ENCODE measurements around the gene TNNI2.
"Not testable (repeated sequence)": the region's sequence is repeated elsewhere in the genome, so short reads cannot be mapped to it uniquely, and the experiment has no call there.

TNNI2 gene

DNA sequence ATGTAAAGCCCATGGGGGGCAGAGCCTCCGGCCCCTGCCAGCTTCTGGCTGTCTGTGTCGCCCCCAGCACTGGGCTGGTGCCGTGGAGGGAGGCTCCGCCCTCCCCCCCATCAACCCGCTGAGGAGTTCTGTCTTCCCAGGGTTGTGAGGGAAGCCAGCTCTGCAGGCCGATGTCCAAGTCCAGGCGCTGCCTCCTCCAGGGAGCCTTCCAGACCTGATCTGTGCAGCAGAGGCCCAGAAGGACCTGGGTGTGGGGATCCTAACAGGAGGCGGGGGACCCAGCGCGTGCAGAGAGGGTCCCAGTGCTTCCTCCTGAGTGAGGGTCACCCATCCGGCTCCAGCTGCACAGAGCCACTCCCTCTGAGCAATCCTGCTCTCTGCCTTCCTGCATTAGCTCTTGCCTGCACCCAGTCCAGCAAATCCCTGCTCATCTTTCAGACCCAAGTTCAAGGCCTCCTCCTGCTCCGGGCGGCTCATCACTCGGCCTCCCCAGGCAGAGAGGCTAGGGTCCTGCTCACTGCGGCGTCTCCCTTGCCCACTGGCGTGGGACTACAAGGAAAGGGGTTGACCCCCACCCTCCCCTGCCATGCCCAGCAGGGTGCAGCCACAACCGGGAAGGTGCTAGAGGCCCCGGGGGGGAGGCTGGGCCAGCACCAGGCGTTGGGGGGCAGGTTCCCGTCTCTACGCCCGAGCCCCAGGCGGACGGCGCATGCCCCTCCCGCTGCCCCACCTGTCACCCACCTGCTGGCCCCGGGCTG, 36.5 kb downstream of the TNNI2 start:
- no peak for DNase-seq (ENCODE audit: low read depth)

DNA sequence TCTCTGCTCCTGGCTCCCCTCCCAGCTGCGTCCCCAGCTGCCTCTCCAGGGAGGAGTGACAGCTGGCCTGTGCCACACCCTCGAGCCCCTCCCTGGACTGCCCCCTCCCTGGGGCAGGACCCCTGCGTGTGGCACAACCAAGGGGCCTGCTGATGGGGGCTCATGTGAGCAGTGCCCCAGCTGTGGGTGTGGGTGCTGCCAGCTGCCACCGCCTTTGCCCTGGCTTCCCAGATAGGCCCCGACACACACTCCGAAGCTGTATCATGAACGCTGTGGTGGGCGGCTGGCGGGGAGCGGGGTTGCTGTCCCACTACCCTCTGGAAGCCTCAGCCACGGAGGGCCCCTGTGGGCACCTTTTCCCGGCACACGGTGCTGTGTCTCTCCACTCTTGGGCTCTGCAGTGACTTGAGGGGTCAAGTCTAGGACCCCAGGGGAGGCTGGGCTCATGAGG, 37.1 kb downstream of the TNNI2 start:
- not testable (repeated sequence) for DNase-seq (ENCODE audit: low read depth)

DNA sequence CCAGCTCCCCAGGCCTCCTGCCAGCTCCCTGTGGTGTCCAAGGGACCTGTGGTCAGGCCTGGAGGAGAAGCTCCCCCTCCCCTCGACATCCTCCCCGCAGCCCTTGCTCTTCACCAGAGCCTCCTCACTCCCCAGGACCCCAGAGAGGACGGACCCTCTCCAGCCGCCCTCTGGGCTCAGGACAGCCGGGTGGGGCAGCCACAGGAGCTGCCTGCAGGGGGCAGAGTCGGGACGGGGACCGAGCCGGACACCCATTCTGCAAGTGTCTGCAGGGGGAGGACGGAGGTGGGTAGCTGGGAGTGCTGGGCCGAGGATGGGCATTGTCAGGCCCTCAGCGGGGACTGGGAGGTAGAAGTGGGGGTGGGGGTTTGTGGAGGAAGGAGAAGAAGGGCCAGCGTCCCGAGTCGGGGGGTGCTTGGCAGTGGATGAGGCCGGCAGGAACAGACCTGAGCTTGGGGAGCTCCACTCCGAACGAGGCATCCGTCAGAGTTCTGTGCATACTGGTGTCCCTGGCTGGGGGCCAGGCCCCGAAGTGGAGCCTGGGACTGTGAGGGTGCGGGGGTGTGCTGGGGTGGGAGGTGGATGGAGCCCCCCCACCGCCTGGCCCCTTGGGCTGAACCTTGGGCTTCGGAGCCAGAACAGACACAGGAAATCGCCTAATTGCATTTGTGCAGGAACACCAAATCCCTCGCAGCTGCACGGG, 37.7 kb downstream of the TNNI2 start:
- DNase-seq (ENCODE audit: low read depth): no peak

DNA sequence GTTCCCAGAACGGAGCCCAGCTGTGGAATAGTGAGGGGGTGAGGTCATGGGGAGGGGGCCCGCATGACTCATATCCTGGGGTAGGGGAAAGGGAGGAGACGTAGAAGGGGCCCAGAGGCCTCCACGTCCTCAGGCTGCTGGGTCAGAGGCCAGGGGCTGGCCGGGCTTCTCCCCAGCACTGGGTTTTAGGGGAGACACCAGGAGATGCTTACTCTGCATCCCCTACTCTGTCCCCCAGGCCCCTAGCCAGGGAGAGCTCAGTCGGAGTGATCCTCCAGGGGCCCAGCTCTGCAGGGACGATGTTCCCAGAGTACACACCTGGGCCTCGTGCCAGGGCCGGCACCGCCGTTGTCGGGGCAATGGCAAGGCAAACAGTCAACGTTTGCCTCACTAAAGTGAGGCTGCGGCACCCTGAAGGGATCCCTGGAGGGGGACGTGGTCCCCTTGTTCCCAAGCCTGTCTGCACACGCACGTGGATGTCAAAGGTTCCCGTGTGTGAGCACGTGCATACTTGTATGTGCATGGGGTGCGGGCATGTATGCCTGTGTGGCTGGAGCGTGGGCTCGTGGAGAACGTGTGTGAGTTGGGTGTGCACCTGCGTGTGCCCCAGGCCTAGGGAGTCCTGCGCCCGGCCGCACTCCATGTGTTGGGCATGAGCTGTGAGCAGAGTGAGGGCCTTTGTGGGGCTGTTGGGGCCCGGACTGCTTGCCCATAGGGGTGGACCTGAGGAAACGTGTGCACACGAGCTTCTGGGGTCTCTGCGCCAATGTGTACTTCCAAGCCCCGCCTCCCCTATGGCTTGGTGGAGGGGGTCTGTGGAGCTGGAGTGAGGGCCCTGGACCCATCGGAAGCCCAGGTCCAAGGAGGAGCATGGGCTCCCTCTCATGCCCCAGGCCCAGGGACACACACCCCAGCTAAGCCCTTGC, 38.7 kb downstream of the TNNI2 start:
- no peak for DNase-seq (ENCODE audit: low read depth)

DNA sequence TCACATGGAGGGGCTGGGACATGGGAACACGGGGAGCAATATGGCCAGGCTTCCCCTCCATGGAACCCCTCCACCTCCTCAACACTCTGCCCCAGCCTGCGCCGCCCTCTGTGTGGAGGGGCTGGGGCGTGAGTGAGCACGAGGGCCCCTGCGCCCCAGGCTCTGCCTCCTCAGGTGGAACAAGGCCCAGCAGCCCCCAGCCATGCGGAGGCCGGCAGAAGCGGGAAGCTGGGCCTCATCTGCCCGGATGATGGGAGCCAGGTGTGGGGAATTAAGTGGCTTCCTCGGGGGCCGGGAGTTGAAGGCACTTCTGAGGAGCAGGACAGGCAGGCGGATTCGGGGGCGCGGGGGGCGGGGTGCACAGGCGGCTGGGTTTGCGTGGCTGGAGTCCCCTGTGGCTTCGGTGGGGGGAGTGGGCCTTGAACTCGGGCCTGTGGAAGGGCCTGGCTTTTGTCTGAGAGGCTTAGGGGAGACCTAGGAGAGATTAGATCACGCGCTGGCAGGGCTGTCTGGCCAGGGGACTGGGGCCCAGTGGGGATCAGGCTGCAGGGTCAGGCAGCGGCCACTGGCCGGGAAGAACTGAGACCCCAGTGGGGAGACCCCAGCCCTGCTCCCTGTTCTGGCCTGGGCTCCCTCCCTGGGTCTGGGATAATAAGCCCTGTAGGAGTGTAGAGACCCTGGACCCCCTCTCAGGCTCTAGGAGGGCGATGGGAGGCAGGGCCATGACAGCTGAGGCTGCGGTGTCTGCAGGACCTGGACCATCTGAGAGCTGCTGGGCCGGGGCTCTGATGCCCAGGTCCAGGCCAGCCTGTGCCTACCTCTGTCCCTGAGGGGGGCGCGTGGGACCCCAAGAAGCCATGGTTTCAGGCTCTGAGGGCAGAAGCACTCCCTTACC, 39.6 kb downstream of the TNNI2 start:
- DNase-seq (ENCODE audit: low read depth): no peak

DNA sequence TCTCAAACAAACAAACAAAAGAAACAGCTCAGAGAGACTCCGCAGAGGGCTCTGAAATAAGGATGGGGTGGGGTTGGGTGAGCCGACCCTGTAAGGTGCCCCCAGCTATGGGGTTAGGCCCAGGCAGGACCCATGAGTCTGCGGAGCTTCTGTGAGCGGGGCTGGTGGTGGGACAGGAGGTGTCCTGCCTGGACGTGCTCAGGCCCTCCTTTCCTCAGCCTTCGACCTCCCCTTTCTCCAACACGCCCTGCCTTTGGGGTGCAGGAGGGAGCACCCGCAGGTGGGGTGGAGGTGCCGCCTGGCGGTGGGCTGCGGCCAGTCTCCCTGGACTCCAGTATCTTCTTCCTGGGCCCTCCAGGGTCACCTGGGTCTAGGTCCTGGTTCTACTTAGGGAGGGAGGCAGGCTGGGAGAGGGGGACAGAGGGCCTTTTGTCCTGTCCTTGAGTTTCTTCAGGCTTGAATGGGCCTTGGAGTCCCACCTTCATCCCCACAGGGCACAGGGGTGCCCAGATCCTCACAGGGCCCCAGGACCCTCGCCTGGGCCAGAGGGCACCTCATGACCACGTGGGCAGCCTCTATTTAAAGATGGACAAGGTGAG, 40.7 kb downstream of the TNNI2 start:
- no peak for DNase-seq (ENCODE audit: low read depth)

DNA sequence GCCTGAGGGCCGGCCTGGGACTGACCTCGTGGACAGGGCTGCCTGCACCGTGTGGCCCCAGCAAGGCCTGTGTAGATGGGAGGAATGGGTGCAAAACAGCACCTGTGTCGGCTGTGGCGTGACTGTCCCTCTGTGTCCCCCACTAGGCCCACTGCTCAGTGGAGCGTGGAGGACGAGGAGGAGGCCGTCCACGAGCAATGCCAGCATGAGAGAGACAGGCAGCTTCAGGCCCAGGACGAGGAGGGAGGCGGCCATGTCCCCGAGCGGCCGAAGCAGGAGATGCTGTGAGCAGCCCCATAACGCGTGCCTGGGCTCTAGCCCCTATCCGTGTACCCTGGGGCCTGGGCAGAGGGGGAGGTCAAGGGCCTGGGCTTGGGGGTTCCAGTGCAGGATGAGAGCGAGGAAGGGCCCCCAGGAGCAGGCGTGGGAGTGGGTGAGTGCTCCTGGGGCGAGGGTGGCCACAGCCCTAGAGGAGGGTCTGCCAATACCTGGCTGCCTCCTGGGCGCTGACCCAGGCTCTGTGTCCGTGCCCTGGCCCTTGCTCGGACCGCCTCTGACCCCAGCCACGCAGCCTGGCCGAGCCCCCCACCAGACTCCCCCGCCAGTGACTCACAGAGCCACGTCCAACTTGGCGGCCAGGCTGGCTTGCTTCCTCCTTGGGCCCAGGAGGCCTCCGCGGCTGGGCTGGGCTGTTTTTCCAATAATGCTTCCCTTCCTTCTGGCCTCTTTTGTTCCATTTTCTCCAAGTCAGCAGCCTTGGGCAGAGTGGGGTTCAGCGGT, 41.4 kb downstream of the TNNI2 start:
- DNase-seq (ENCODE audit: low read depth): no peak

DNA sequence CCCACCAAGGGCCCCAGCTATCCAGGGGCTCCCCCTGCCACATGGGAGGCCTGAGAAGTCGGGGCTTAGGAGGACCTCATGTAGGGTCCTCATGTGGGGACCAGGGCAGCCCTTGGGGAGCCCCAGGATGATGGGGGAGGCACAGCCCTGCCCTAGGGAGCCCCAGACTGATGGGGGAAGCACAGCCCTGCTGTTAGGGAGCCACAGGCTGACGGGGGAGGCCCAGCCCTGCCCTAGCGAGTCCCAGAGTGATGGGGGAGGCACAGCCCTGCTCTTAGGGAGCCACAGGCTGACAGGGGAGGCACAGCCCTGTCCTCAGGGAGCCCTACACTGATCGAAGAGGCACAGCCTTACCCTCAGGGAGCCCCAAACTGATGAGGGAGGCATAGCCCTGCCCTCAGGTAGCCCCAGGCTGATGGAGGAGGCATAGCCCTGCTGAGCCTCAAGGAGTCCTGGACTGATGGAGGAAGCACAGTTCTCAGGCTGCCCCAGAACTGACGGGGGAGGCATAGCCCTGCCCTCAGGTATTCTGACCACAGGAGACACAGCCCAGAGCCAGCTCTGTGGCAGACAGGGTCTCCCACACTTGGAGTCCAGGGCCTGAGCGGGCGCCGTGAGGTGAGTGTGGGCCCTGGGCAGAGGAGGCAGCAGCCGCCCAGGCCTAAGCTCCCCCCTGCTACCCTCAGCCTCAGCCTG, 42.1 kb downstream of the TNNI2 start:
- DNase-seq (ENCODE audit: low read depth): no peak

DNA sequence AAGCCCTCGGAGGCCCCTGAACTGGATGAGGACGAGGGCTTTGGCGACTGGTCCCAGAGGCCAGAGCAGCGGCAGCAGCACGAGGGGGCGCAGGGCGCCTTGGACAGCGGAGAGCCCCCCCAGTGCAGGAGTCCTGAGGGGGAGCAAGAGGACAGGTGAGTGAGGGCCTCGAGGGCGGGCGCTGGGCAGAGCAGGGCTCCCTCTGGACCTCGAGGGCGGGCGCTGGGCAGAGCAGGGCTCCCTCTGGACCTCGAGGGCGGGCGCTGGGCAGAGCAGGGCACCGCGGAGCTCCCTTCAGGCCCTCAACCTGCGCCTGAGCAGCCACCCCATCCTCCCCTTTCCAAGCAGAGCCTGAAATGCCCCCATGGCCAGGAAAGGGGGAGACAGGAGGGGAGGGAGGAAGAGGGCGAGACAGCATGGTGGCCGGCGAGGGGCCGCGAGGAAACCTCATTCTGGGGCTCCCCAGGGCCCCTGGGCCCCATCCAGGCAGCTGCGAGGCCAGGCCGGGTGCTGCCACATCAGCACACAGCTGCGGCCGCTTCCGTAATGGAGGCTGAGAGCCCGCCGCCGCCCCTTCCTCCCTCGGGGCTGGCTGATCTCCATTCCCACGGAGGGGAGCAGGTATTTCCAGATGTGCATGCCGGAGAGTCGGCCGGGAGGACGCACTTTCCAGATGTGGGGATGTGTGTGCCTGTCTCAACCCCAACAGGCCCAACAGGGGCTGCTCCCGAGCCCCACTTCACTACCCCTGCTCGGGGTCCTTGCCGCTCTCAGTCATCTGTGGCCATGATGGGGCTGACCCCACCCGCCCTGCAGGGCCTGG, 42.9 kb downstream of the TNNI2 start:
- no peak for DNase-seq (ENCODE audit: low read depth)

DNA sequence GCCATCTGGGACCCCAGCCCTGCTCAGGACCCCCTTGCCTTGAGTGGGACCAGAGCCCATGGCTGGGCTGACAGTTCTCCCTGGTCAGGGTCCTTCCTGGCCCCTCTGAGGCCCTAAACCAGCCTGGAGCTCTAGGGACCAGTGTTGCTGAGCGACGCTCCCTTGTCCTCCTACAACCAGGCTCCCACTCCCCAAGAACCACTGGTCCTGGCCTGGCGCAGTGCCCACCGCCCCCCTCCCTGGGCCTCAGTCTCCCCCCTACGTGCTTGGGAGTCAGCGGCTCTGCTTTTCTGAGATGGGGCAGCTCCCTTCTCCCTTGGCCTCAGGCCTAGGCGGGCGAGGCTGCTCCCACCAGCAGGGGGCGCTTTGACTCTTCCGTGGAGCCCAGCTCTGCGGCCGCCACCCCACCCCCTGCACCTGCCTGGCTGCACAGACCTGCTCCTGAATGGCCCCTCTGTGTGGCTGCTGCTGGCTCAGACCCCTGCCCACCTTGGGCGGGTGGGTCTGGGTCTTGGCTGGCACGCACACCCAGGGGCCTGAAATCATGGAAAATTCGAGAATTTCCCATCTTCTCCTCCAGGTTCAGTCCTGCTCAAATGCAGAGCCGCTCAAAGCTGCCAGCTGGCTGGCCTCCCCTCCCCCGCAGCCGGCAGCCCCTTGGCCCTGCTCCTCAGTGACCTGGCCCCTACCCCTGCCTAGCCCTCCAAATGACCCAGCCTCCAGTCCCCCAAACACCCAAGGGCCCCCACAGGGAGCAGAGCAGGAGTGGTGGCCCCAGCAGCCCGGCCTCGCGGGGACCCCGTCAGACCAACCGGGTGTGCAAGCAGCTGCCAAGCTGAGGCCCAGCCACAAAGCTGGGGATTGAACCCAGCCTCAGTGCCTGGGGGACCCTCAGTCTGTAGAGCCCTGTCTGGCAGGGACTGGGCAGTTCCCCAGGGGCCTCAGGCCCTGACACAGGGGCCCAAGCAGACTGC, 43.8 kb downstream of the TNNI2 start:
- peak; percentile 6 for DNase-seq (ENCODE audit: low read depth)

DNA sequence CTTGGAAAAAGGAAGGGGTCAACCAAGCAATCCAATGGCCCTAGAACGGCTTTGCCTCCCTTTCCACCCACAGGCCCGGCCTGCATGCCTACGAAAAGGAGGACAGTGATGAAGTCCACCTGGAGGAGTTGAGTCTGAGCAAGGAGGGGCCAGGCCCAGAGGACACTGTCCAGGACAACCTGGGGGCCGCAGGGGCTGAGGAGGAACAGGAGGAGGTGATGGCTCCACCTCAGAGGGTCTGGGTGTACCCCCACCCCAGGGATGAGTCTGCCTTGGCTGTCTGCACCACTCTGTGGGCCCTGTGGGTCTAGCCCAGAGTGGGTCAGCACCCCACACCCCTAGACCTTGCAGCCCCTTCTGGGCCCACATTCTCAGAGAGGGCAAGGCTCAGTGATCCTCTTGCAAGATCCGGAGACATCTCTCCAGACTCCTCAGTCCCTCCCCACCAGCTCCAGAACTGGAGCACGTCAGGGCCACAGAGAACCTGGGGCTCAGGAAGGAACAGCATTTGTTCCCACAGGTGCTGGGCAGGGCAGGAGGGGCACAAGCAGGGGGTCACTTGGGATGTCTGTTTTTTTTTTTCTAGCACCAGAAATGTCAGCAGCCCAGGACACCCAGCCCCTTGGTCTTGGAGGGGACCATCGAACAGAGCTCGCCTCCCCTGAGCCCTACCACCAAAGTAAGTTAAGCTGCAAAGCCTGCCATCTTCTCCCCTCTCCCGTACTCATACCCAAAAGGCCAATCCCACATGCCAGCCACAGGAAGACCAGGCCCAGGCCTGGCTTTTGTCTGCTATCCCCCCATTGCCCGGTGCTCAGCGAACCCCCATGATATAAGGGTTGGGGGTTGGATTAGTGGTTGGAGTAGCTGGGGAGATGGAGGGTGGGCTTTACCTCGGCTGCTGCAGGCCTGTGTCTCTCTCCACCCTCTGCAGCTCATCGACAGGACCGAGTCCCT, 44.8 kb downstream of the TNNI2 start:
- no peak for DNase-seq (ENCODE audit: low read depth)

DNA sequence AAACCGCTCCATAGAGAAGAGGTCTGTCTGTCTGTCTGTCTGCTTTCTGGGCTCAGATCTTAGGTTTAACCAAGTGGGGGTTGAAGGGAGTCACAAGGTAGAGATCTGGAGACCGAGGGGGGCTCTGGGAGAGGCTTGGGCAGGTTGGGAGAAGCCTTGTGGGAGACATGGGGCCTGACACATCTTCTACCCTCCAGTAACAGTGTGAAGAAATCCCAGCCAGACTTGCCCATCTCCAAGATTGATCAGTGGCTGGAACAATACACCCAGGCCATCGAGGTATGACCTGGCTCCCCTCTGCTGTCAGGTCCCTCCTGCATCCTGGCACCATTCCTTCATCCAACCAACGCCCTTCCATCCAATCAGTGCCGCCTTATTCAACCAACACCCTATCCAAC, 45.5 kb downstream of the TNNI2 start:
- DNase-seq (ENCODE audit: low read depth): no peak

DNA sequence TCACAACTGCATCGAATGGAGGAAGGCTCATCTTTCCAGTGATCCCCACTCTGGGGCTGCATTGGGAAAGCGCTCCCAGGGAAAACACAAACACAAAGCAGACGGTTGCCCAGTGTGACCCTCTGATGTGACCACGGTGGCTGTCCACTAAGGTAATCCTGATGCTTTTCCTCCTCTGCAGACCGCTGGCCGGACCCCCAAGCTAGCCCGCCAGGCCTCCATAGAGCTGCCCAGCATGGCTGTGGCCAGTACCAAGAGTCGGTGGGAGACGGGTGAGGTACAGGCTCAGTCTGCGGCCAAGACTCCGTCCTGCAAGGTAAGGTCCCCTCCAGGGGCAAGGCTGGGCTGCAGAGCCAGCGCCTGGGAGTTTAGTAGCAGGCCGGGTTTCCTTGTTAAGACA, 47.8 kb downstream of the TNNI2 start:
- not testable (repeated sequence) for DNase-seq (ENCODE audit: low read depth)

DNA sequence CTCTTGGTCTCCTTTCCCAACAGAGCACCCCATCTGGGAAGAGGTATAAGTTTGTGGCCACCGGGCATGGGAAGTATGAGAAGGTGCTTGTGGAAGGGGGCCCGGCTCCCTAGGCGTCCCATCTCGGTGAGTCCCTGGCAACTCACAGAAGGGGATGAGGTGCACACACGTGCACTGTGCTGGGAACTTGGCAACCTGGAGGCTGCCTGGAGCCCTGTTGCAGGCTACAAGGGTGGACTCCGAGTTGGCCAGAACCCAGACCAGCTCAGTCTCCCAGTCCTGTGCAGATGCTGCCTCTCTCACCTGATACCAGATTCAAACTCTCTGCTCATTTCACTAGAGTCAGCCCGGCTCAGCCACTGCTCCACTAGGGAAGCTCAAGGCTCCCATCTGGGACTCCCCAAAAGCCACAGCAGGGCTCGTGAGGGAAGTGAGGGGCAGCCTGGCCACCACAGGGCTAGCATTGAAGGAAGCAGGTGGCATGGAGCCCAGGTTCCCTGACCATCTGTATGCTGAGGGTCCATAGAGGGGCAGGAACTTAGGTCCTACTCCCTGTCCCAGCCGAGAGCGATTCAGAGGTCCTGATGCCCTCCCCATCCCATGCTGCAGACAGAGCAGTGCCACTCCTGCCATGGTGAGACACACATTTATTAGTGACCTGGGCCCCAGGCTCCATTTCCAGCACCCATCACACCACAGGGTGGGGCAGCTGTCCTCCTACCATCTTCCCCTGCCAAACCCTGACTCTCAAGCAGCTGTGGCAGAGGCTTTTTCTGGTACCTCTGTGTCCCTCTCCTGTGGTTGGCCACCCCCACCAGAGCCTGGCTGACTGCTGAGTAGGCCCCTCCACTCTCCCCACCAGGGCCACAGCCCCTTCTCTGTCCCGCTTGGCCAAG, 48.9 kb downstream of the TNNI2 start:
- no peak for DNase-seq (ENCODE audit: low read depth)

DNA sequence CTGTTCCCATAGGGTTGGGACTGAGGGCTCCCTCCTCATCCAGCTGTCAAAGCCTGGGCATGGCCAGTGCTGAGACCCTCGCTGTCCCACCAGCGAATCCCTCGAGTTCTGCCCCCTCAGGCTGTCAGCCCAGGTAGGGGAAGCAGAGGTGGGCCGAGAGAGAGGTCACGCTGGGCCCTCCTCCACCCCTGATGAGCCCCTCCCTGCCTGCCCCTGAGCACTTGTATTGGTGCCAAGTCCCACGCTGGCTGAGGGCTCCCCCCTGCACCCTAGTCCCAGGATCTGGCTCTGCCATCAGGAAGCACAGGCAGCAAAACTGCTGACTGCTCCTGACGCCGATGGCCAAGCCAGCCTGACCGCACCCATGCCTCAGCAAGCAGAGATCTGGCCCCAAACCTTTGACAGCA, 49.6 kb downstream of the TNNI2 start:
- DNase-seq (ENCODE audit: low read depth): no peak
